ENCODE data around the gene OASL. TPM values are rescaled to one million over a fixed set of nuclear protein-coding genes. Genes with fewer than 3 reads are reported as not detected.

Gene OASL
- total and polyA plus RNA-seq, 9 of the 15 experiments (the other 6 are each of a cell fraction or from before 2014, with no cell fraction given), result 0.14 TPM; not detected in 8

- intact Hi-C loops (cut with micrococcal nuclease) (no loop called here), in situ Hi-C loops (cut with MboI) (no loop called here)
- peaks cover 0 to 10% of the 10 kb centered on the region in 2 experiments; a peak in 1 of 5 replicates for H3K4me1 ChIP-seq (replicated peaks in 1 of 2; ENCODE audit: control insufficient read depth in 2 of 2, insufficient read depth in 2 of 2, low read length in 2 of 2)
- H2AFZ ChIP-seq (ENCODE audit: low read depth, low read length), result no peak overlapping the region
- no peak for ATAC-seq
- no peaks in the 10 kb centered on the region for H3K9me1 ChIP-seq (ENCODE audit: control insufficient read depth, insufficient read depth, low read length)
- H3K9ac ChIP-seq (ENCODE audit: insufficient read depth in 1 of 2, low read depth in 2 of 2, low read length in 2 of 2), result no peak overlapping the region
- H4K20me1 ChIP-seq (replicated peaks; ENCODE audit: control insufficient read depth, insufficient read depth, low read length), result no peaks in the 10 kb centered on the region
- no peak overlapping the region for H3K4me2 ChIP-seq (ENCODE audit: insufficient read depth, low read length)
- no peak for FAIRE-seq
- 0 out of 5 replicates have a peak, but pooled peaks cover 0 to 4% of the 10 kb centered on the region in 2 experiments for H3K27me3 ChIP-seq (ENCODE audit: control insufficient read depth in 2 of 2, insufficient read depth in 2 of 2, low read length in 2 of 2)
- H3K36me3 ChIP-seq (ENCODE audit: control insufficient read depth, insufficient read depth, low read length), result no peaks in the 10 kb centered on the region
- DNase-seq (ENCODE audit: extremely low read depth in 1 of 4, low spot score in 3 of 4), result no peak
- H3K9me3 ChIP-seq (replicated peaks; ENCODE audit: control insufficient read depth, insufficient read depth, low read depth, low read length), result no peaks in the 10 kb centered on the region
- ChIA-PET CTCF (ENCODE audit: low intra/inter-chr PET ratio) (no interaction called here), POLR2A (interaction anchor here (0.6 to 3.0 kb wide), 5 partner anchors 10 to 1712 kb away, joined by 3 to 8 read pairs (median 3); no protein-coding TSS in a partner anchor)
- H3K79me2 ChIP-seq (ENCODE audit: control insufficient read depth, insufficient read depth, low read length), result no peaks in the 10 kb centered on the region
- WGBS (ENCODE audit: insufficient coverage, low coverage, missing lambda C conversion rate), result 20% methylated on average over 5 of the region's 6 CpGs
- no TSS peak for BruUV-seq (replicated peaks)
- no peak overlapping the region for H3K27ac ChIP-seq (ENCODE audit: extremely low read depth, low read depth, low read length)
- no peak overlapping the region for H3K4me3 ChIP-seq
- TF ChIP-seq HDAC6 (IDR thresholded peaks at IDR 0.05; ENCODE audit: low read depth, low read length), result no peak
- TF ChIP-seq FOXK2 (conservative IDR thresholded peaks at IDR 0.05 in 1 of 2, IDR thresholded peaks at IDR 0.05 in 1 of 2; ENCODE audit: low read depth in 2 of 2), result no peak
- no peak for TF ChIP-seq ZBTB34 (CRISPR knock-in tag; IDR thresholded peaks at IDR 0.05)
- TF ChIP-seq ZNF778 (CRISPR knock-in tag; IDR thresholded peaks at IDR 0.05), result no peak
- no peak for TF ChIP-seq GTF2A2 (tag; IDR thresholded peaks at IDR 0.05)
- TF ChIP-seq ZBTB43 (CRISPR knock-in tag; IDR thresholded peaks at IDR 0.05), result no peak
- 0 out of 2 replicates have a peak, but pooled peaks have one; percentile 41 for TF ChIP-seq SMARCA5 (IDR thresholded peaks at IDR 0.05)
- no peak for TF ChIP-seq POLR2B (IDR thresholded peaks at IDR 0.05; ENCODE audit: low read depth, partially characterized antibody)
- TF ChIP-seq CLOCK (CRISPR knock-in tag; IDR thresholded peaks at IDR 0.05; ENCODE audit: borderline replicate concordance), result no peak
- peak; percentile 34 for TF ChIP-seq RBM25 (IDR thresholded peaks at IDR 0.05; ENCODE audit: low read depth, low read length, severe bottlenecking)
- no peak for TF ChIP-seq TBP (optimal IDR thresholded peaks at IDR 0.05; ENCODE audit: low read depth, low read length)
- no peak for TF ChIP-seq SRSF3 (IDR thresholded peaks at IDR 0.05; ENCODE audit: insufficient read depth, low read length)
- TF ChIP-seq IRF1 (CRISPR knock-in tag; IDR thresholded peaks at IDR 0.05; ENCODE audit: borderline replicate concordance), result no peak
- TF ChIP-seq HEY1 (CRISPR knock-in tag; IDR thresholded peaks at IDR 0.05; ENCODE audit: borderline replicate concordance), result no peak
- TF ChIP-seq ZNF707 (CRISPR knock-in tag; conservative IDR thresholded peaks at IDR 0.05), result no peak
- TF ChIP-seq ARNT (IDR thresholded peaks at IDR 0.05), result no peak
- peak; percentile 89 for TF ChIP-seq BCOR (IDR thresholded peaks at IDR 0.05)
These were observed 57.6 kb downstream of the OASL start for GRCh38 chr12:120981407-120981941.
